ENCODE data around the gene SEMA3C. TPM values are rescaled to one million over a fixed set of nuclear protein-coding genes. Genes with fewer than 3 reads are reported as not detected.

Gene SEMA3C
- total and polyA plus RNA-seq, 5 donors from 2014 or later, result 1.2 TPM; not detected in 4

- Histone ChIP-seq H3K4me3 (ENCODE audit: low read depth, low read length) (no peak overlapping the region), H3K9me3 (ENCODE audit: control insufficient read depth in 2 of 2, low read length in 2 of 2) (no peaks in the 10 kb centered on the region), H3K27ac (ENCODE audit: insufficient read depth, low read length, poor library complexity, severe bottlenecking) (no peak overlapping the region), H3K27me3 (ENCODE audit: control insufficient read depth, insufficient read depth, low read length) (no peaks in the 10 kb centered on the region), H3K4me1 (ENCODE audit: control insufficient read depth, insufficient read depth, low read length, poor library complexity, severe bottlenecking) (no peaks in the 10 kb centered on the region), H3K36me3 (ENCODE audit: control insufficient read depth, insufficient read depth, low read length) (no peaks in the 10 kb centered on the region)
- no peak for ATAC-seq (ENCODE audit: low read depth in 2 of 2)
- Mint-ChIP-seq H3K27ac (no peak overlapping the region), H3K27me3 (no peaks in the 10 kb centered on the region), H3K9me3 (peaks cover 0 to 16% (median 6%) of the 10 kb centered on the region in 7 donors), H3K4me1 (no peaks in the 10 kb centered on the region), H3K4me3 (no peak overlapping the region), H3K36me3 (no peaks in the 10 kb centered on the region)
- DNase-seq, result no peak
Measured at GRCh38 chr7:80781146-80781545, 137.7 kb downstream of the SEMA3C start.

- no peaks in the 10 kb centered on the region for H3K9me3 ChIP-seq (ENCODE audit: control insufficient read depth in 2 of 2, low read length in 2 of 2)
- H3K4me3 Mint-ChIP-seq, result no peak overlapping the region
- H3K9me3 Mint-ChIP-seq, result peaks cover 0 to 16% (median 6%) of the 10 kb centered on the region in 7 donors
- no peaks in the 10 kb centered on the region for H3K4me1 Mint-ChIP-seq
- H3K36me3 ChIP-seq (ENCODE audit: control insufficient read depth, insufficient read depth, low read length), result no peaks in the 10 kb centered on the region
- H3K27ac ChIP-seq (ENCODE audit: insufficient read depth, low read length, poor library complexity, severe bottlenecking), result no peak overlapping the region
- no peaks in the 10 kb centered on the region for H3K4me1 ChIP-seq (ENCODE audit: control insufficient read depth, insufficient read depth, low read length, poor library complexity, severe bottlenecking)
- H3K27me3 Mint-ChIP-seq, result no peaks in the 10 kb centered on the region
- no peaks in the 10 kb centered on the region for H3K27me3 ChIP-seq (ENCODE audit: control insufficient read depth, insufficient read depth, low read length)
- no peak overlapping the region for H3K4me3 ChIP-seq (ENCODE audit: low read depth, low read length)
- no peaks in the 10 kb centered on the region for H3K36me3 Mint-ChIP-seq
- DNase-seq (no peak), ATAC-seq (ENCODE audit: low read depth in 2 of 2) (no peak)
- H3K27ac Mint-ChIP-seq, result no peak overlapping the region
Measured at GRCh38 chr7:80779456-80779855, 139.4 kb downstream of the SEMA3C start.

GRCh38 chr7:80775897-80776296 lies 143.0 kb downstream of the SEMA3C start:
- ATAC-seq (ENCODE audit: low read depth in 2 of 2) (no peak), DNase-seq (no peak)
- H3K4me3 Mint-ChIP-seq, result no peak overlapping the region
- peaks cover 0 to 13% (median 3%) of the 10 kb centered on the region in 7 donors for H3K9me3 Mint-ChIP-seq
- H3K27ac Mint-ChIP-seq, result no peak overlapping the region
- Histone ChIP-seq H3K36me3 (ENCODE audit: control insufficient read depth, insufficient read depth, low read length) (no peaks in the 10 kb centered on the region), H3K9me3 (ENCODE audit: control insufficient read depth in 2 of 2, low read length in 2 of 2) (no peaks in the 10 kb centered on the region), H3K4me3 (ENCODE audit: low read depth, low read length) (no peak overlapping the region), H3K27ac (ENCODE audit: insufficient read depth, low read length, poor library complexity, severe bottlenecking) (no peak overlapping the region), H3K4me1 (ENCODE audit: control insufficient read depth, insufficient read depth, low read length, poor library complexity, severe bottlenecking) (no peaks in the 10 kb centered on the region), H3K27me3 (ENCODE audit: control insufficient read depth, insufficient read depth, low read length) (no peaks in the 10 kb centered on the region)
- no peaks in the 10 kb centered on the region for H3K36me3 Mint-ChIP-seq
- H3K27me3 Mint-ChIP-seq, result no peaks in the 10 kb centered on the region
- no peaks in the 10 kb centered on the region for H3K4me1 Mint-ChIP-seq

- Mint-ChIP-seq H3K27ac (no peak overlapping the region), H3K9me3 (peaks cover 0 to 13% (median 3%) of the 10 kb centered on the region in 7 donors)
Measured at GRCh38 chr7:80775482-80775881, 143.4 kb downstream of the SEMA3C start.

GRCh38 chr7:80774843-80775242 lies 144.0 kb downstream of the SEMA3C start:
- no peak overlapping the region for H3K27ac ChIP-seq (ENCODE audit: insufficient read depth, low read length, poor library complexity, severe bottlenecking)
- no peaks in the 10 kb centered on the region for H3K9me3 ChIP-seq (ENCODE audit: control insufficient read depth in 2 of 2, low read length in 2 of 2)
- H3K4me3 Mint-ChIP-seq, result no peak overlapping the region
- H3K36me3 Mint-ChIP-seq, result no peaks in the 10 kb centered on the region
- peaks cover 0 to 13% (median 3%) of the 10 kb centered on the region in 7 donors for H3K9me3 Mint-ChIP-seq
- H3K4me1 Mint-ChIP-seq, result no peaks in the 10 kb centered on the region
- no peak overlapping the region for H3K4me3 ChIP-seq (ENCODE audit: low read depth, low read length)
- no peak overlapping the region for H3K27ac Mint-ChIP-seq
- H3K27me3 ChIP-seq (ENCODE audit: control insufficient read depth, insufficient read depth, low read length), result no peaks in the 10 kb centered on the region
- no peaks in the 10 kb centered on the region for H3K36me3 ChIP-seq (ENCODE audit: control insufficient read depth, insufficient read depth, low read length)
- H3K4me1 ChIP-seq (ENCODE audit: control insufficient read depth, insufficient read depth, low read length, poor library complexity, severe bottlenecking), result no peaks in the 10 kb centered on the region
- DNase-seq (no peak), ATAC-seq (ENCODE audit: low read depth in 2 of 2) (no peak)
- no peaks in the 10 kb centered on the region for H3K27me3 Mint-ChIP-seq

More at GRCh38 chr7:80775482-80775881, 143.4 kb downstream of the SEMA3C start:
- DNase-seq, result no peak
- Histone ChIP-seq H3K36me3 (ENCODE audit: control insufficient read depth, insufficient read depth, low read length) (no peaks in the 10 kb centered on the region), H3K4me1 (ENCODE audit: control insufficient read depth, insufficient read depth, low read length, poor library complexity, severe bottlenecking) (no peaks in the 10 kb centered on the region), H3K9me3 (ENCODE audit: control insufficient read depth in 2 of 2, low read length in 2 of 2) (no peaks in the 10 kb centered on the region), H3K27ac (ENCODE audit: insufficient read depth, low read length, poor library complexity, severe bottlenecking) (no peak overlapping the region), H3K27me3 (ENCODE audit: control insufficient read depth, insufficient read depth, low read length) (no peaks in the 10 kb centered on the region), H3K4me3 (ENCODE audit: low read depth, low read length) (no peak overlapping the region)
- no peak overlapping the region for H3K4me3 Mint-ChIP-seq
- no peak for ATAC-seq (ENCODE audit: low read depth in 2 of 2)
- H3K27me3 Mint-ChIP-seq, result no peaks in the 10 kb centered on the region
- no peaks in the 10 kb centered on the region for H3K36me3 Mint-ChIP-seq
- H3K4me1 Mint-ChIP-seq, result no peaks in the 10 kb centered on the region

- no peaks in the 10 kb centered on the region for H3K27me3 Mint-ChIP-seq
- Histone ChIP-seq H3K9me3 (ENCODE audit: control insufficient read depth in 2 of 2, low read length in 2 of 2) (no peaks in the 10 kb centered on the region), H3K36me3 (ENCODE audit: control insufficient read depth, insufficient read depth, low read length) (no peaks in the 10 kb centered on the region), H3K27ac (ENCODE audit: insufficient read depth, low read length, poor library complexity, severe bottlenecking) (no peak overlapping the region), H3K4me3 (ENCODE audit: low read depth, low read length) (no peak overlapping the region), H3K4me1 (ENCODE audit: control insufficient read depth, insufficient read depth, low read length, poor library complexity, severe bottlenecking) (no peaks in the 10 kb centered on the region), H3K27me3 (ENCODE audit: control insufficient read depth, insufficient read depth, low read length) (no peaks in the 10 kb centered on the region)
- H3K9me3 Mint-ChIP-seq, result peaks cover 0 to 6% (median 1%) of the 10 kb centered on the region in 7 donors
- no peak overlapping the region for H3K27ac Mint-ChIP-seq
- DNase-seq (no peak), ATAC-seq (ENCODE audit: low read depth in 2 of 2) (no peak)
- H3K4me1 Mint-ChIP-seq, result no peaks in the 10 kb centered on the region
- H3K36me3 Mint-ChIP-seq, result no peaks in the 10 kb centered on the region
- H3K4me3 Mint-ChIP-seq, result no peak overlapping the region
Measured at GRCh38 chr7:80773787-80774508, 144.9 kb downstream of the SEMA3C start.

DNA sequence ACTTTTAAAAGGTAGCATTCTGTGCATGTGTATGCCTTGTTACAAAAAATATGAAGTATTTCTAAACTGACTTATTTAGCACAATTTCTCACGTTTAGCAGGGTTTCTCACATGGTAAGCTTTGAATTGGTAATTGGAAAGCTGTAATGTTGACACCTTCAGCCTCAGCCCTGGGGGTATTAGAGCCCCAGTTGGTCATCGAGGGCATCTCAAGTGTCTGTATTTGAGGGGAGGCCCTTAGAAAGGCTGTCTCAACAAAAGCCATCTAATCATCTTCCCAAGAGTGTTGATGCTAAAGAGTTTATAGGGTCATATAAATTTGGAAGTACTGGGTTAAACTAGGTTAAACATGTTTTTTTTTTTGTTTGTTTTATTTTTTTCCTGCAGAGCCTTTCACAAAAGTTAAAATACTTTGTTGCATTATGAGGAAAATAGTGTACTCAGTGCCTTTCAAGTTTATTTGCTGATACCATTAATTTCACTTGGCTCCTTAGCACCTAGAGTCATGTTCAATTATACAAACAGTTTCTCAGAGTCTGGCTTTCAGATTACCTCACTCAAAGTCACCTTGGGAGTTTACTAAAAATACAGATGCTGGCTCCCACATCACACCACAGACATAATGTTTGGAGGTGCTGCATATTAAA lies 146.4 kb downstream of the SEMA3C start:
- H3K4me3 ChIP-seq (ENCODE audit: low read depth, low read length), result no peak overlapping the region
- H3K27ac ChIP-seq (ENCODE audit: insufficient read depth, low read length, poor library complexity, severe bottlenecking), result no peak overlapping the region
- H3K4me1 ChIP-seq (ENCODE audit: control insufficient read depth, insufficient read depth, low read length, poor library complexity, severe bottlenecking), result no peaks in the 10 kb centered on the region
- ATAC-seq (ENCODE audit: low read depth in 2 of 2) (no peak), DNase-seq (no peak)
- Mint-ChIP-seq H3K9me3 (peaks cover 0 to 9% (median 0%) of the 10 kb centered on the region in 7 donors), H3K36me3 (no peaks in the 10 kb centered on the region), H3K4me1 (no peaks in the 10 kb centered on the region), H3K27ac (no peak overlapping the region), H3K27me3 (no peaks in the 10 kb centered on the region), H3K4me3 (no peak overlapping the region)
- H3K36me3 ChIP-seq (ENCODE audit: control insufficient read depth, insufficient read depth, low read length), result no peaks in the 10 kb centered on the region
- H3K9me3 ChIP-seq (ENCODE audit: control insufficient read depth in 2 of 2, low read length in 2 of 2), result no peaks in the 10 kb centered on the region
- H3K27me3 ChIP-seq (ENCODE audit: control insufficient read depth, insufficient read depth, low read length), result no peaks in the 10 kb centered on the region

DNA sequence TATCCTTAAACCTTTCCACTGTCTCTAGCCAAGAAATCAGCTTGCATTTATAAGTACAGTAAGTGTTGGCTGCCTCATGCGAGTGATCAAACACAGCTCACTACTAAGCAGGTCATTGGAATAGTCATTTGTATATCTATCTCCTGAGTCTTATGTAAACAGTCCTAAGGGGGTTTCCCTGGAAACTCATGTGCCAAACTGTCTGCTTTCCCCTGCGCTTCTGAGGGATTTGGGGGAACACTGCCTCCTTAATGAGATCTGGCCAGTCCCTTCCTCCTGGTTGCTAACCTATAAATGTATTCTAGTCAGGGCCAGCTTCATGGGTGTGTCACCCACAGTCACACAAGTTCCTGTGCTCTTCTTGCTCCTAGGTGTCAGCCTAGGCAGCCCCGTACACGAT lies 147.3 kb downstream of the SEMA3C start:
- no peak for DNase-seq
- Histone ChIP-seq H3K36me3 (ENCODE audit: control insufficient read depth, insufficient read depth, low read length) (no peaks in the 10 kb centered on the region), H3K4me3 (ENCODE audit: low read depth, low read length) (no peak overlapping the region), H3K27me3 (ENCODE audit: control insufficient read depth, insufficient read depth, low read length) (no peaks in the 10 kb centered on the region), H3K4me1 (ENCODE audit: control insufficient read depth, insufficient read depth, low read length, poor library complexity, severe bottlenecking) (no peaks in the 10 kb centered on the region), H3K9me3 (ENCODE audit: control insufficient read depth in 2 of 2, low read length in 2 of 2) (no peaks in the 10 kb centered on the region), H3K27ac (ENCODE audit: insufficient read depth, low read length, poor library complexity, severe bottlenecking) (no peak overlapping the region)
- no peaks in the 10 kb centered on the region for H3K36me3 Mint-ChIP-seq
- no peak for ATAC-seq (ENCODE audit: low read depth in 2 of 2)
- no peaks in the 10 kb centered on the region for H3K4me1 Mint-ChIP-seq
- no peak overlapping the region for H3K4me3 Mint-ChIP-seq
- no peak overlapping the region for H3K27ac Mint-ChIP-seq
- no peaks in the 10 kb centered on the region for H3K27me3 Mint-ChIP-seq
- peaks cover 0 to 9% (median 0%) of the 10 kb centered on the region in 7 donors for H3K9me3 Mint-ChIP-seq
